Gastroesophageal sphincter (tissue), 4 donors: ENCODE data around the gene IL15. TPM values are rescaled to one million over a fixed set of nuclear protein-coding genes. Genes with fewer than 3 reads are reported as not detected.
"Not testable (repeated sequence)": the region's sequence is repeated elsewhere in the genome, so short reads cannot be mapped to it uniquely, and the experiment has no call there.

Source experiments
- ATAC-seq: fragments of 150-250 bp; one replicate; pipeline ENCODE4 v1.9.1; 2016; ENCODE audit warnings: mild to moderate bottlenecking, moderate library complexity
- H3K27ac ChIP-seq, 4 donors: fragments of 200-600 bp; sonication (generic) in 3 of 4; 1 replicate in 3 of 4; 2 replicates in 1 of 4; pipeline ENCODE4 v1.5.1; 2016 to 2019
- H3K27me3 ChIP-seq: fragments of 200-600 bp; sonication (generic); one replicate; pipeline ENCODE4 v1.5.1; 2019
- H3K36me3 ChIP-seq, 2 donors: fragments of 200-600 bp; sonication (generic); one replicate each; pipeline ENCODE4 v1.5.1; 2019; ENCODE audit warnings: control low read depth in 1 of 2
- H3K4me1 ChIP-seq, 3 donors: fragments of 200-600 bp; sonication (generic); 1 replicate in 2 of 3; 2 replicates in 1 of 3; pipeline ENCODE4 v1.5.1; 2016 to 2019; ENCODE audit warnings: control low read depth in 2 of 3
- H3K4me3 ChIP-seq, 2 donors: fragments of 200-600 bp; sonication (generic); one replicate each; pipeline ENCODE4 v1.5.1; 2019; ENCODE audit warnings: mild to moderate bottlenecking in 1 of 2, moderate library complexity in 1 of 2
- H3K9me3 ChIP-seq, 3 donors: fragments of 200-600 bp; sonication (generic); one replicate each; pipeline ENCODE4 v1.5.1; 2017 to 2019; ENCODE audit warnings: control low read depth in 2 of 3
- CTCF ChIP-seq, 4 experiments: fragments of 200-600 bp in 2 of 4; fragments of 450-650 bp in 2 of 4; sonication (generic) in 1 of 4; IDR thresholded peaks; one replicate each; pipeline ENCODE4 v1.5.1; 2017 to 2019; ENCODE audit warnings: antibody characterized with exemption in 4 of 4, mild to moderate bottlenecking in 2 of 4, moderate library complexity in 2 of 4
- EP300 ChIP-seq: sonication (generic); formaldehyde crosslinking; IDR thresholded peaks from one replicate; pipeline ENCODE4 v1.6.1; 2017; ENCODE audit warnings: antibody characterized with exemption, mild to moderate bottlenecking
- POLR2A ChIP-seq, 2 donors: fragments of 450-650 bp; IDR thresholded peaks; one replicate each; pipeline ENCODE4 v1.6.1; 2017; ENCODE audit warnings: antibody characterized with exemption in 2 of 2, mild to moderate bottlenecking in 2 of 2, moderate library complexity in 1 of 2
- POLR2AphosphoS5 ChIP-seq: sonication (generic); formaldehyde crosslinking; IDR thresholded peaks from one replicate; pipeline ENCODE4 v1.6.1; 2017; ENCODE audit warnings: antibody characterized with exemption
- WGBS, 2 donors: methylation state at CpG; one replicate each; pipeline ENCODE4 v1.1.5; 2018; ENCODE audit warnings: low coverage in 1 of 2; 5-methylcytosine and 5-hydroxymethylcytosine counted together
- total RNA-seq, 4 donors: library from RNA; depleted of rRNA; stranded (reverse); fragments of >200 nt; gene quantifications; one replicate each; pipeline ENCODE4 v1.1.0, GENCODE V29; 2016

IL15 gene
- 1 to 10 TPM; 1.6 to 5.8 (median 3.7) TPM for total RNA-seq

GRCh38 chr4:141636082-141636770 is at the start of gene IL15:
TSS of gene IL15 (plus strand) at chr4:141636583. CDS start at chr4:141719465, 82,882 bp downstream.
- WGBS, 2 donors = 15% methylated on average over 7 of the region's 43 CpGs; no CpG with 5 or more reads in 1 of the 2 donors
- TF ChIP-seq POLR2A (IDR thresholded peaks at IDR 0.05) = no peak
- no peak for TF ChIP-seq CTCF (IDR thresholded peaks at IDR 0.05)
- no peak for TF ChIP-seq POLR2AphosphoS5
- no peak for TF ChIP-seq EP300
- H3K27ac ChIP-seq = peak within 1 kb of the TSS; percentile 43 to 84 (median 80)
- no peaks in the 10 kb centered on the region for H3K9me3 ChIP-seq
- peak; percentile 76 for ATAC-seq
- no peaks in the 10 kb centered on the region for H3K27me3 ChIP-seq
- peak within 1 kb of the TSS; percentile 68 to 93 for H3K4me3 ChIP-seq
- H3K36me3 ChIP-seq = no peaks in the 10 kb centered on the region
- H3K4me1 ChIP-seq = peaks cover 0 to 20% (median 0%) of the 10 kb centered on the region in 3 donors

GRCh38 chr4:141587897-141588296 is 48.5 kb upstream of the IL15 start:
- Histone ChIP-seq H3K9me3 (peaks cover 0 to 28% (median 0%) of the 10 kb centered on the region in 3 donors), H3K36me3 (no peaks in the 10 kb centered on the region), H3K4me1 (no peaks in the 10 kb centered on the region), H3K27me3 (no peaks in the 10 kb centered on the region), H3K4me3 (no peak overlapping the region), H3K27ac (no peak overlapping the region)
- WGBS, 2 donors = no CpG with 5 or more reads among the region's 1 CpG
- TF ChIP-seq CTCF (IDR thresholded peaks at IDR 0.05) (no peak), EP300 (no peak), POLR2AphosphoS5 (no peak), POLR2A (IDR thresholded peaks at IDR 0.05) (no peak)
- ATAC-seq = no peak

- TF ChIP-seq POLR2AphosphoS5 (no peak), EP300 (no peak), POLR2A (IDR thresholded peaks at IDR 0.05) (no peak), CTCF (IDR thresholded peaks at IDR 0.05) (no peak)
- H3K27me3 ChIP-seq = no peaks in the 10 kb centered on the region
- no peaks in the 10 kb centered on the region for H3K36me3 ChIP-seq
- no peaks in the 10 kb centered on the region for H3K9me3 ChIP-seq
- ATAC-seq = no peak
- H3K27ac ChIP-seq = no peak overlapping the region
- H3K4me1 ChIP-seq = no peaks in the 10 kb centered on the region
- no peak overlapping the region for H3K4me3 ChIP-seq
Observed at GRCh38 chr4:141595531-141595930, 40.9 kb upstream of the IL15 start.

- TF ChIP-seq POLR2A (IDR thresholded peaks at IDR 0.05) = no peak
- no peak for TF ChIP-seq EP300
- TF ChIP-seq POLR2AphosphoS5 = no peak
- TF ChIP-seq CTCF (IDR thresholded peaks at IDR 0.05) = no peak
- ATAC-seq = no peak
- no peak overlapping the region for H3K4me3 ChIP-seq
- H3K36me3 ChIP-seq = no peaks in the 10 kb centered on the region
- 78 to 84% methylated on average over 3 of the region's 3 CpGs for WGBS, 2 donors
- H3K27me3 ChIP-seq = no peaks in the 10 kb centered on the region
- no peaks in the 10 kb centered on the region for H3K9me3 ChIP-seq
- H3K27ac ChIP-seq = no peak overlapping the region
- no peaks in the 10 kb centered on the region for H3K4me1 ChIP-seq
Observed at GRCh38 chr4:141599853-141600252, 36.5 kb upstream of the IL15 start.

GRCh38 chr4:141604683-141605082 is 31.7 kb upstream of the IL15 start:
- H3K27me3 ChIP-seq, H3K36me3 ChIP-seq, ATAC-seq, H3K4me1 ChIP-seq, H3K27ac ChIP-seq, H3K9me3 ChIP-seq, H3K4me3 ChIP-seq: not testable (repeated sequence)
- WGBS, 2 donors = 96% methylated on average over 4 of the region's 11 CpGs
